Measurements from ENCODE around the gene ZNG1C.
"Not testable (repeated sequence)": the region's sequence is repeated elsewhere in the genome, so short reads cannot be mapped to it uniquely, and the experiment has no call there.

The ZNG1C gene

GRCh38 chr9:68343242-68343641 lies 101.5 kb downstream of the ZNG1C start:
- DNase-seq, result not testable (repeated sequence)

GRCh38 chr9:68343992-68344391 lies 102.2 kb downstream of the ZNG1C start:
- not testable (repeated sequence) for DNase-seq

All from activated gamma-delta T cell (primary cell).